Esophagus muscularis mucosa (tissue), 4 donors: ENCODE data around the gene ACOT8.

Experiments used
- EP300 ChIP-seq: sonication (generic); formaldehyde crosslinking; IDR thresholded peaks from one replicate; pipeline ENCODE4 v1.6.1; 2017; ENCODE audit warnings: antibody characterized with exemption
- POLR2A ChIP-seq: fragments of 450-650 bp; IDR thresholded peaks from one replicate; pipeline ENCODE4 v1.6.1; 2017; ENCODE audit warnings: antibody characterized with exemption, moderate library complexity, mild to moderate bottlenecking, low read depth
- TF ChIP-seq, protein P1 (sequence below), 3 experiments: fragments of 200-600 bp in 2 of 3; fragments of 450-650 bp in 1 of 3; sonication (generic) in 2 of 3; IDR thresholded peaks; one replicate each; pipeline ENCODE4 v1.5.1; 2017 to 2019; ENCODE audit warnings: antibody characterized with exemption in 3 of 3, mild to moderate bottlenecking in 2 of 3, moderate library complexity in 1 of 3

DNA sequence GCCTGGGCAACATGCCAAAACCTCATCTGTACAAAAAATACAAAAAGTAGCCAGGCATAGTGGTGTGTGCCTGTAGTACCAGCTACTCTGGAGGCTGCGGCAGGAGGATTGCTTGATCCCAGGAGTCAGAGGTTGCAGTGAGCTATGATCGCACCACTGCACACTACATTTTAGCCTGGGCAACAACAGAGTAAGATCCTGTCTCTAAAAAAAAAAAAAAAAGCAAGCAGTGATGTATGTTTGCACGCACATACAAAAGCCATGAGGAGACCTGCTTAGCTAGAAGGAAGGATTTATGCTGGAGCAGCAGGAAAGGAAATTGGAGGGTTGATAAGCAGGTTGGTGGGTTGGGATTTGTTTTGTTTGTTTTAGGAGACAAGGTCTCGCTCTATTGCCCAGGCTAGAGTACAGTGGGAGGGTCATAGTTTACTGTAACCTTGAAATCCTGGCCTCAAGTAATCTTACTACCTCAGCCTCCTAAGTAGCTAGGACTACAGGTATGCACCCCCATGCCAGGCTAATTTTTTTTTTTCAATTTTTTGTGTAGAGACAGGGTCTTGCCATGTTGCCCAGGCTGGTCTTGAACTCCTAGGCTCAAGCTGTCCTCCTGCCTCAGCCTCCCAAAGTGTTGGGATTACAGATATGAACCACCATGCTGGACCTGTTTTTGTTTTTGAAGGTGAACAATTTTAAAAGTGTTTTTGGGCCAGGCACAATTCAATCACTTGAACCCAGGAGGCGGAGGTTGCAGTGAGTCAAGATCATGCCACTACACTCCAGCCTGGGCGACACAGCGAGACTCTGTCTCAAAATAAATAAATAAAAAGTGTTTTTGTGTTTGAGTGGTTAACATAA lies 4.3 kb upstream of the ACOT8 start:
- TF ChIP-seq, protein P1, sequence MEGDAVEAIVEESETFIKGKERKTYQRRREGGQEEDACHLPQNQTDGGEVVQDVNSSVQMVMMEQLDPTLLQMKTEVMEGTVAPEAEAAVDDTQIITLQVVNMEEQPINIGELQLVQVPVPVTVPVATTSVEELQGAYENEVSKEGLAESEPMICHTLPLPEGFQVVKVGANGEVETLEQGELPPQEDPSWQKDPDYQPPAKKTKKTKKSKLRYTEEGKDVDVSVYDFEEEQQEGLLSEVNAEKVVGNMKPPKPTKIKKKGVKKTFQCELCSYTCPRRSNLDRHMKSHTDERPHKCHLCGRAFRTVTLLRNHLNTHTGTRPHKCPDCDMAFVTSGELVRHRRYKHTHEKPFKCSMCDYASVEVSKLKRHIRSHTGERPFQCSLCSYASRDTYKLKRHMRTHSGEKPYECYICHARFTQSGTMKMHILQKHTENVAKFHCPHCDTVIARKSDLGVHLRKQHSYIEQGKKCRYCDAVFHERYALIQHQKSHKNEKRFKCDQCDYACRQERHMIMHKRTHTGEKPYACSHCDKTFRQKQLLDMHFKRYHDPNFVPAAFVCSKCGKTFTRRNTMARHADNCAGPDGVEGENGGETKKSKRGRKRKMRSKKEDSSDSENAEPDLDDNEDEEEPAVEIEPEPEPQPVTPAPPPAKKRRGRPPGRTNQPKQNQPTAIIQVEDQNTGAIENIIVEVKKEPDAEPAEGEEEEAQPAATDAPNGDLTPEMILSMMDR (IDR thresholded peaks at IDR 0.05): no peak
- TF ChIP-seq POLR2A (no peak), EP300 (no peak)
